Tibial nerve (tissue), 3 donors: ENCODE data around the gene COL11A2.

Source experiments
- EP300 ChIP-seq, 2 donors: sonication (generic); formaldehyde crosslinking; IDR thresholded peaks; one replicate each; pipeline ENCODE4 v1.6.1; 2017; ENCODE audit warnings: antibody characterized with exemption in 2 of 2, mild to moderate bottlenecking in 1 of 2
- POLR2A ChIP-seq, 2 donors: fragments of 450-650 bp; IDR thresholded peaks; one replicate each; pipeline ENCODE4 v1.6.1; 2017; ENCODE audit warnings: antibody characterized with exemption in 2 of 2, mild to moderate bottlenecking in 2 of 2, moderate library complexity in 2 of 2

DNA sequence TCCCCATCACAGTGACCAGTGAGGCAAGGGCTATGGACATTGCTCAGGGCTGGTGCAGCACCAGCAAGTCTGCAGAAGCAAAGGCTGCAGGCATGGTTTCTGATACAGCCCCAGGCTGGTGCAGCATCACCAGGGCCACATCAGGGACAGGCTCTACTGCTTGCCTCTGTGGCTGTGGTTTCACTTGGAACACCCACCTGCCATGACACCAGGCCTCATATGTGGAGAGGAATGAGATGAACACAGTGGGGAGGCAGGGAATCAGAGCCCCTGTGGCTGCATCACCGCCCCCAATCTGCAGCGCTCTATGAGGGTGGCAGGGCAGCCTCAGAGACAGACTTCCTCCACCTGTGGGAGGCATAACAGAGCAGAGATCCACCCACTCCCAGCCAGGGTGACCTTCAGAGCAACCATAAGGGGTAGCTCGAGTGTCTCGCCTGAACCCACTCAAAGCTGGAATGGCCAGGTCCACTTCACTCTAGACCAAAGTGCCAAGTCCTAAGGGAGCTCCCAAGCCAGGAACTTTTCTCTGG is 23.9 kb upstream of the COL11A2 start:
- TF ChIP-seq POLR2A (IDR thresholded peaks at IDR 0.05): no peak
- TF ChIP-seq EP300 (IDR thresholded peaks at IDR 0.05): no peak
